Stimulated activated CD4-positive, alpha-beta T cell treated with anti-CD3 and anti-CD28 coated beads, Interleukin-12 subunit alpha, Interleukin-12 subunit beta, amount 100 ng/mL, for 48 hours (primary cell): ENCODE measurements around the gene ZNF655.
"Not testable (repeated sequence)": the region's sequence is repeated elsewhere in the genome, so short reads cannot be mapped to it uniquely, and the experiment has no call there.

ENCODE experiments used
- DNase-seq, 3 donors: peaks; one replicate each; pipeline ENCODE4 v3.0.0-alpha.2; 2020; ENCODE audit warnings: low read depth in 2 of 3, low spot score in 1 of 3

ZNF655 gene

DNA sequence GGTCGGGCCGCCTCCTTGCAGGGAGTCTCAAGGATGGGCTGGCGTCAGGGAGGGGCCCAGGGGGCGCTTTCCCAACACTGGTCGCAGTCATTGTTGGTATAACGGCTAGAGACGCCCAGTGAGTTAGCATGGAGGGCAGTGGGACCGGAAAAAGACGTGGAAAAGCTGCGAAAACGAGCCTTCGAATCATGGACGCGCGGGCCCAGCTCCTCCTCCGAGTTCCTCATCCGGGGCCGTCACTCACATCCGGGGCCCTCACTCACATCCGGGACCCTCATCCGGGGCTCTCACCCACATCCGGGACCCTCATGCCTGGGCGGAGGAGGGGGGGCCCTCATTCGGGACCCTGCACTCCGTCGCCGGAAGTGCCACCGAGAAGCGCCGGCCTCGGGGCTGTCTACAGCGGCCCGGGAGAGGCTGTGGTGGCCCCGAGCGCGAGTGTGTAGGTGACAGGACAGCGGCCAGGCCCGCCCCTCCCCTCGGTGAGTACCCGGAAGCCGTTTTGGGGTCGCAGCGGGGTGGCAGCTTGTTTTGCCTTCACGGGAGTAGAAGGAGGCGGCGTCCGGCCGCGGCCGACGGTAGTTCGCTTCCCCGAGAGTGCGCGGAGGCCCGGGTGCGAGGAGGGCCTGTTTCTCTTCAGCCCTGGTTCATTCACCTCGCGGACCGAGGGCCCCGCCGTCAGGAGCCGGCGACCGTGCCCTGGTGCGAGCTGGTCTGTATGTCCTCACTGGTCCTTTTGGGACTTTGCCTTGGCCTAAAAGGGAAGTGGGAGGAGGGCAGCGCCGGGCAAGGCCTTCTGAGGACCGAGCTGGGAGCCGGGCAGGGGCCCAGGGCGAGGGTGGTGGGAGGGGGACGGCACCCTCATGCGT, at the start of gene ZNF655:
TSS of gene ZNF655 (plus strand) at position 337 of the 869 bp plus-strand sequence. CDS start 1,918 bp downstream, outside the sequence.
- DNase-seq = peak; percentile 74 to 78 (median 74)

DNA sequence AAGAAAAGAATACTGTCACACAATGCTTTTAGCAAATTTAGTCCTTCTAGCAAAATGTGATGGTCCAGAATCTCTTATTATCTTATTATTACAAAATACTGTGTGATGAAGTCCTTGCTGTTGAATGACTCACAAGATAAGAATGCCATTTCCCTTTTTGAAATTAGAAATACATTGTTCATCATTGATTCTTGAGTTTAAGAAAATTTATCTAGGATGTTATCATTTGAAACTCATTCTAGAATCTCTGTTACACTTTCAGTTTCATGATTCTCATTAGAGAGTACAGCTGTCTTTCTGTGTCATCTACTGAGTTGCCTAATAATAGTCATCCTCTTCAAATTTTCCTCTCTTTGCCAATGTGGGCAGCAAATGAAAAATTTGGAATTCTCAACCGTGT, 44.4 kb upstream of the ZNF655 start:
- no peak for DNase-seq

- no peak for DNase-seq
Measured at GRCh38 chr7:99521399-99521798, 37.0 kb upstream of the ZNF655 start.

DNA sequence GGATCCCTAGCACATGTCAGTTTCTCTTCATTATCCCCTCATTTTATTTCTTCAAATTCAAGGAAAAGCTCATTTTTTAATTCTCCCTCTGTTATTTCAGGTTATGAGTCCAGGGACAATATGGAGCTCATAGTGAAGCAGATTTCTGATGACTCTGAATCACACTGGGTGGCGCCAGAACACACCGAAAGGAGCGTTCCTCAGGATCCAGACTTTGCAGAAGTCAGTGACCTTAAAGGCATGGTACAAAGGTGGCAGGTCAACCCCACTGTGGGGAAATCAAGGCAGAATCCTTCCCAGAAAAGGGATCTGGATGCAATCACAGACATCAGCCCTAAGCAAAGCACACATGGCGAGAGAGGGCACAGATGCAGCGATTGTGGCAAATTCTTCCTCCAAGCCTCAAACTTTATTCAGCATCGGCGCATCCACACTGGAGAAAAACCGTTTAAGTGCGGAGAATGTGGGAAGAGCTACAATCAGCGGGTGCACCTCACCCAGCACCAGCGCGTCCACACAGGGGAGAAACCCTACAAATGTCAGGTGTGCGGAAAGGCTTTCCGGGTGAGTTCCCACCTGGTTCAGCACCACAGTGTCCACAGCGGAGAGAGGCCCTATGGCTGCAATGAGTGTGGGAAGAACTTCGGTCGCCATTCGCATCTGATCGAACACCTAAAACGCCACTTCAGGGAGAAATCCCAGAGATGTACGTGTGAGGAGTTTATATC, 32.6 kb upstream of the ZNF655 start:
- peak in 1 of 3 donors; percentile 5 for DNase-seq

DNA sequence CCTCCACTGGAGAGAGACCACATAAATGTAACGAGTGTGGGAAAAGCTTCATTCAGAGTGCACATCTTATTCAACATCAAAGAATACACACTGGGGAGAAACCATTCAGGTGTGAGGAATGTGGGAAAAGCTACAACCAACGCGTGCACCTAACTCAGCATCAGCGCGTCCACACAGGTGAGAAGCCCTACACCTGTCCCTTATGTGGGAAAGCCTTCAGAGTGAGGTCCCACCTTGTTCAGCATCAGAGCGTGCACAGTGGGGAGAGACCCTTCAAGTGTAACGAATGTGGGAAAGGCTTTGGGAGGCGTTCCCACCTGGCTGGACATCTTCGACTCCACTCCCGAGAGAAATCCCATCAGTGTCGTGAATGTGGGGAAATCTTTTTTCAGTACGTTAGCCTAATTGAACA, 27.1 kb upstream of the ZNF655 start:
- DNase-seq = no peak

GRCh38 chr7:99535667-99536066, 22.8 kb upstream of the ZNF655 start:
- DNase-seq = no peak

DNA sequence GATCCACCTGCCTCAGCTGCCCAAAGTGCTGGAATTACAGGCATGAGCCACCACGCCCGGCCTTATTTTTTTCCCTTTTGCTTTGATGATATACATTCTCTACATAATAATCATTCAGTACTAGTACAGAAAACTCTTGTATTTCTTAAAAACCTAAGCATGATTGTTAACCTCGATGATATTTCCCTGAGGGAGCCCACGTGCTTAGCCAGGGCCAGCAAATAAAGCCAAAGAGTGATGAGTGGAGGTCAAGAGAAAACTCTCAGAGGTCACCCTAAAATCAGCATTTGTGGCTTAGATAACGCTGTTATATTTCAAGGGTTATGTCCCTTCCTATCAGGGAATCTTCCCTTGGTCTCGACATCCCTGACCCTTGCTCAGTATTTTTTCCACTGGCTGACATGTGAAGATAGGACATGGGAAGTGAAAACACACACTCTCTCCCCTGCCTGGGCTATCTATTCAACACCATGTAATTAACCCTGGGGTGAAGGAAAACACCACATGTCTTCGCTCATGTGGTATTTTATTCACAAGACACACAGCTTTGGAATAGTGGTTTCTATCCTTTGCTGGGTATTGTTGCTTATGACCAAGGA, 19.1 kb upstream of the ZNF655 start:
- DNase-seq = no peak

DNA sequence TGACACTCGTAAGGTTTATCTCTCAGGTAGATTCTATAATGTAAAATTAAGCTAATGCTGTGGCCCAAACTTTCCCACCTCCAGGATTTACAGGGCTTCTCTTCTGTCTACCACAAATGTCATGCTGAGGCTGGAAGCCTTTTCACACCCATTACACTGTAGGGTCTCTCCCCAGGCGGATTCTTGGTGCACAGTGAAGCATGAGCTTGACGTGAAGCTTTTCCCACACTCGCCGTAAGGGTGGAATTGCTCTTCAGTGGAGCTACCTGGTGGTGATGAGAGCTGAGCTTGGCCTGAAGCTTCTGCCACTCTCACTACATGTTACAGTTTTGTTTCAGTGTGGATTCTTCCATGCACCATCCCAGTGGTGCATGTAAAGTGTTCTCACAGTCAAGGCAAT, 17.9 kb upstream of the ZNF655 start:
- DNase-seq = no peak

DNA sequence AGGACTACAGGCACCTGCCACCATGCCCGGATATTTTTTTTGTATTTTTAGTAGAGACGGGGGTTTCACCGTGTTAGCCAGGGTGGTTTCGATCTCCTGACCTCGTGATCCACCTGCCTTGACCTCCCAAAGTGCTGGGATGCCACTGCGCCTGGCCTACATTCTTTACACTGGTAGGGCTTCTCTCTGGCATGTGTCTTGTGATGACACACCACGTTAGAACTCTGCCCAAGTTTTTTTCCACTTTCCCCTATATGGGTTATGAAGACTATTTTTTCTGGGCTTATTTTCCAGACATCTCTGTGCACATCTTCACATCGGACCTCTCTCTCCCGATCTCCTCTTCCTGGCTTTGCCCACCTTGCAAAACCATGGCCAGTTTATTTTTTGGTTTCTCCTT, 17.2 kb upstream of the ZNF655 start:
- DNase-seq = no peak

- DNase-seq = no peak
Measured at GRCh38 chr7:99543081-99543671, 15.3 kb upstream of the ZNF655 start.

GRCh38 chr7:99543916-99544315, 14.5 kb upstream of the ZNF655 start:
- DNase-seq = no peak

DNA sequence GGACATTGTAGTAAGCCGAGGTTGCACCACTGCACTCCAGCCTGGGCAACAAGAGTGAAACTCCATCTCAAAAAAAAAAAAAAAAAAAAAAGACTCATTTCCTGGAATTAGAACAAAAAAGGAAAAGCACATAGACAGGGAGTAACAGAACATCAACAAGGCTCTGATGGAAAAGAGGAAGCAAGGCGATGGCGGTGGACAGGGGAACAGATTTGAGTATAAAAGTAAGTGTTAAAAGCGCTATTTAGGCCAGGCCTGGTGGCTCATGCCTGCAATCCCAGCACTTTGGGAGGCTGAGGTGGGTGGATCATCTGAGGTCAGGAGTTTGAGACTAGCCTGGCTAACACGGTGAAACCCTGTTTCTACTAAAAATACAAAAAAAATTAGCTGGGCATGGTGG, 13.1 kb upstream of the ZNF655 start:
- DNase-seq = not testable (repeated sequence)

- DNase-seq = not testable (repeated sequence)
Measured at GRCh38 chr7:99549545-99549944, 8.9 kb upstream of the ZNF655 start.

DNA sequence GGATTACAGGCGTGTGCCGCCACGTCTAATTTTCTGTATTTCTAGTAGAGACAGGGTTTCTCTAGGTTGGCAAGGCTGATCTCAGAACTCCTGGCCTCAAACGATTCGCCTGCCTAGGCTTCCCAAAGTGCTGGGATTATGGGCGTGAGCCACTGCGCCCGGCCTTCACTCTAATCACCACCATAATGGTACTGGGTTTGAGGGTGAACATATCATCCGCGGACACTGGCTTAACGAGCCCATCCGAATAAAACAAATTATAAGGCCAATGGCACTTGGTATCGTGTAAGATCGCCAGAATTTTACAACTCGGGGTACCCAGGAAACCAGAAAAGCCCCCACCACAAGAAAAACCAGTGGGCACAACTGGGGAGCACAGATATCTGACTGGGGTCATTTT, 7.1 kb upstream of the ZNF655 start:
- DNase-seq = no peak

DNA sequence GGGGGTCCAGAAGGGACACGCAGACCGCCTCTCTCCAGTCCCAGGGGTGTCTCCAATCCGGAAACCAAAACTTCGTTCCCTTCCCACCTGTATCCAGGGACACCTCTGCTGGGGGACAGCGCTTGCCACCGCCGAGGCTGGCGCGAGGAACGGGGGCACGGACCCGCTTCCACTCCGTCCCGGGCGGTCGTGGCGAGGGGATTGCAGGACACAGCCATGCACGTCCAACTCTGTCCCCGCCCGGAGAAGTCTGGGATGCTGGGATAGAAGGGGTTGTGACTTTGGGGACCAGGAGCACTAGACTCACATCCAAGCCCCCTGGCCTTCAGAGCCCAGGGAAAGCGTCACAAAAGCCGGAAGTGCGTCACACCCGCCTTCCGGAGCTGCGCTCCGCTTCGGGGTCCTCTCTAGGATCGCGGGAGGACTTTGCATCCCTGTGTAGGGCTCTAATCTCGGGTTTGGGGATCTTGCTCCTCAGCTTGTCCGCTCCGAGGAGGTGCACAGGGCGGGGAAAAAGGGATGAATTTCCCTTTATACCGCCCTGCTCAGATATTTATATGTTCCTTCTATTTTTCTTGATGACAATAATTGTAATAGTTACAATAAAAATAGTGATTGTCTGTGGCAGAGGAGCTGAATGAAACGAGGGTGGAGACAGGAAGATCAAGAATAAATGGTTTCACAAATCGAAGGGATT, 6.5 kb upstream of the ZNF655 start, which contains the start of gene FAM200A:
TSS of gene FAM200A (minus strand) at position 348 of the 697 bp plus-strand sequence. CDS start 3,707 bp downstream, outside the sequence.
- DNase-seq = peak; percentile 65 to 79 (median 72)

DNA sequence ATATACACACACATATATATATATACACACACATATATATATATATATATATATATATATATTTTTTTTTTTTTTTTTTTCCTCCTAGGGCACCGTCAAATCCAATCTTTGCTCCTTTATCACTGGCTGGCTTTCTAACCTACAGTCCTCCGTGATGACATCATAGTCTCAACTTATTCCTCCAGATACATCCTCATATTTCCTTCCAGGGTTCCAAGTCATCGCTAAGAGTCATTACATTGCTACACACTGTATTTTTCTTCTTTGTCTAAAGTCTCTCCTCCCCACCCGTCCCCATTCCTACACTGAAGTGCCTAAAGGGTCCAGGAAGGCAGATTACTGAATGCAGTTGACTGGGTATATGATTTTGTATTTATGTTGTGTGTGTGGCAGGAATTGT, 5.4 kb upstream of the ZNF655 start:
- DNase-seq = no peak

DNA sequence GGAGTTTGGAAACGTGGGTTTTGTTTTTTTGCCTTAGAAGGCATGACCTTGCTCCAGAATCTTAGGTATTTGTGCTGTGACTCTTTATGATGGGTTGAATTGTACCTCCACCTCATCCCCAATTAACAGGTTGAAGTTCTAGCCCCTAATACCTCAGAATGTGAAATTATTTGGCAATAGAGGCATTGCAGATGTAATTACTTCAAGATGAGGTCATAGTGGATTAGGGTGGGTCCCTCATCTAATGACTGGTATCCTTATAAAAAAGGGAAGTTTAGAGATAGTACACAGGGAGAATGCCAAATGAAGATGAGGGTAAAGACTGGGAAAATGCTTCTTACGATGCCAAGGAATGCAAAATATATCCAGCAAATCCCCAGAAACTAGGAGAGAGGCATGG, 3.5 kb upstream of the ZNF655 start:
- DNase-seq = no peak

DNA sequence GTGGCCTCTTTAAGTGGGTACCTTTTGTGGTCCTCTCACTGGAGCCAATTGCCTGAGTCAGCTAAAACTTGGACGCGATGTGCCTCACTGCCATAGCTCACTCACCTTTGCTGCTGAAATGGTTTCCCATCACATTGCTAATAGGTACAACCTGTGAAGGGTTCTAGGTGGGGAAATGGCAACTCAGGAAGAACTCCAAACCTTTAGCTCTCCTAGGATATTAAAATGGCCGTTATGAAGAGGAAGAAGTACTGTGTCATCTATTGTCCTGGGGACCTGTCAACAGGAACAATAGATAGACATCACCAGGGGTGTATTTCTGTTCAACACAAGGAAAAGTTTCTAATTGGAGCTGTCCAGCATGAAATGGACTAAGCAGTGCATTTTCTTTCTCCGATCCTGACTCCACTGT, 1.2 kb upstream of the ZNF655 start:
- DNase-seq = no peak

- no peak for DNase-seq
Measured at GRCh38 chr7:99557940-99558305, 519 bp upstream of the ZNF655 start.

DNA sequence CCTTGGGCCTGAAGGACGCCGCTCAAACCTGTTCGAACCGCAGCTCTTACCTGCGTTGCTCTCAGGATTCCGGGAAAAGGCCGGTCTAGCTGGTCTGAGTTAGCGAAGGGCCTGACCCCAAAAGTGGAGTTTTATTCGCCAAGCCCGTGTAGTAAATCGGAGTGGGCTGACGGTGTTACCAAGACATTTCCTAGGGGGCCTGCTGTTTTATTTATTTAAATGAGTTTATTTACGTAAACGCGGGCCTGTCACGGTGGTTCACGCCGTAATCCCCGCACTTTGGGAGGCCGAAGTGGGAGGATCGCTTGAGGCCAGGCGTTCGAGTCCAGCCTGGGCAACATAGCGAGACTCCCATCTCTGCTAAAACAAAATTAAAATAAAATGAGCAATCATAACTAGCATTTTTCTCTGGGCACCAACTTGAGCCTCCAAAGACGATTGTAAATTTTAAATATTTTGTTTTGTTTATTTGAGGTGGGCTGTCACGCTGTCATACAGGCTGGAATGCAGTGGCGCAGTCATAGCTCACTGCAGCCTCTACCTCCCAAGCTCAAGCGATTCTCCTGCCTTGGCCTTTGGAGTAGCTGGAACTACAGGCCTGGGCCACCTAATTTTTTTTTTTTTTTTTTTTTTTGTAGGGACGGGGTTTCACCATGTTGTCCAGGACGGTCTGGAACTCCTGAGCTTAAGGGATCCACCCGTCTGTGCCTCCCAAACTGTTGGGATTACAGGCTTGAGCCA, 903 bp downstream of the ZNF655 start:
- no peak for DNase-seq
